ENCODE measurements around the gene KDM1B. TPM values are rescaled to one million over a fixed set of nuclear protein-coding genes. Genes with fewer than 3 reads are reported as not detected.

Gene KDM1B
- total RNA-seq, 1 experiment from 2014 or later, result 15.8 TPM

DNA sequence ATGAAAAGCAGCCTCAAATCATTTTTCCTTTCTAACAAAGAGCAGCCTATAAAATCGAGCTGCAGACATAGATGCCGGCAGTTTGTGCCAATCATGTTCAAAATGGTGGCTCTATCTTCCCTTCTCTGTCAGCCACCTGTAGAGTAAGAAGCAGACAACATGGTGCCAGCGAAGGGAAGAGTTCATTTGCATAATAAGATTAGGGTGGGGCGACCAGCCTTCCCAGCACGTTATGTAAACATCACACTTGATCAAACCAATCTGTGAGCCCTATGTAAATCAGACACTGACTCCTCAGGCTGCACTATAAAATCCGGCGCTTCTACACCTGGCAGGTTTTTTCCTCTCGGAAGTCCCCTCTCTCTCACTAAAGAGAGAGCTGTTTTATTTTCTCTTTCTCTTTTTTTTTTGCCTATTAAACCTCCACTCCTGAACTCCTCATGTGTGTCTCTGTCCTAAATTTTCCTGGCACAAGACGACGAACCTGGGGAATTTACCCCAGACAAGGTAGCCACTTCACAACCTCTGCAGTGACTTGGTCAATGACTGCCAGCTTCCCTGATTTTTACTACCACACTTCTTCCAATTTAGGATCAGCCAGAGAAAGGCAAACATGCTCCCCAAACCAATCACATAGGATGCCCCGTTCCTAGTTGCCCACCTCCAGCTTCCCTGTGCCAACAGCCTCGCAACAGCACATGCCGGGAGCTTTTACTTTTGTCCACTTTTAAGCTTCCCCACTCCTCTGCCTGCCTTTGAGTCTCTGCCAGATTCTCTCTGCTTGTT, 13.2 kb upstream of the KDM1B start:
- BruUV-seq (replicated peaks), result no TSS peak
- H3K9me3 ChIP-seq (ENCODE audit: low read depth, low read length, poor library complexity, severe bottlenecking), result no peaks in the 10 kb centered on the region
- POLR2A ChIA-PET (ENCODE audit: low non-redundant PET), result no interaction called here
- peak; percentile 52 for DNase-seq (ENCODE audit: low spot score)
- H3K4me1 ChIP-seq (ENCODE audit: insufficient read depth, low read length, poor library complexity, severe bottlenecking), result peaks cover 16% of the 10 kb centered on the region
- H3K27me3 ChIP-seq (replicated peaks; ENCODE audit: insufficient read depth, low read depth, low read length, poor library complexity), result no peaks in the 10 kb centered on the region
- CTCF ChIA-PET, result no interaction called here
- no peak overlapping the region for H3K4me3 ChIP-seq (ENCODE audit: low read depth, low read length, poor library complexity, severe bottlenecking)
- peaks cover 3% of the 10 kb centered on the region for H3K36me3 ChIP-seq (ENCODE audit: insufficient read depth, low read length, poor library complexity, severe bottlenecking)
- TF ChIP-seq EZH2 (IDR thresholded peaks at IDR 0.05; ENCODE audit: borderline replicate concordance, low read depth, low read length, poor library complexity, severe bottlenecking), result no peak
- TF ChIP-seq, protein P1, sequence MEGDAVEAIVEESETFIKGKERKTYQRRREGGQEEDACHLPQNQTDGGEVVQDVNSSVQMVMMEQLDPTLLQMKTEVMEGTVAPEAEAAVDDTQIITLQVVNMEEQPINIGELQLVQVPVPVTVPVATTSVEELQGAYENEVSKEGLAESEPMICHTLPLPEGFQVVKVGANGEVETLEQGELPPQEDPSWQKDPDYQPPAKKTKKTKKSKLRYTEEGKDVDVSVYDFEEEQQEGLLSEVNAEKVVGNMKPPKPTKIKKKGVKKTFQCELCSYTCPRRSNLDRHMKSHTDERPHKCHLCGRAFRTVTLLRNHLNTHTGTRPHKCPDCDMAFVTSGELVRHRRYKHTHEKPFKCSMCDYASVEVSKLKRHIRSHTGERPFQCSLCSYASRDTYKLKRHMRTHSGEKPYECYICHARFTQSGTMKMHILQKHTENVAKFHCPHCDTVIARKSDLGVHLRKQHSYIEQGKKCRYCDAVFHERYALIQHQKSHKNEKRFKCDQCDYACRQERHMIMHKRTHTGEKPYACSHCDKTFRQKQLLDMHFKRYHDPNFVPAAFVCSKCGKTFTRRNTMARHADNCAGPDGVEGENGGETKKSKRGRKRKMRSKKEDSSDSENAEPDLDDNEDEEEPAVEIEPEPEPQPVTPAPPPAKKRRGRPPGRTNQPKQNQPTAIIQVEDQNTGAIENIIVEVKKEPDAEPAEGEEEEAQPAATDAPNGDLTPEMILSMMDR (conservative IDR thresholded peaks at IDR 0.05; ENCODE audit: low read depth, low read length), result no peak
- intact Hi-C loops (cut with micrococcal nuclease; ENCODE audit: unreplicated experiment), result no loop called here
- H3K27ac ChIP-seq (ENCODE audit: low read depth, low read length, poor library complexity, severe bottlenecking), result no peak overlapping the region

- H3K9me3 ChIP-seq (ENCODE audit: low read depth, low read length, poor library complexity, severe bottlenecking), result no peaks in the 10 kb centered on the region
- no peak overlapping the region for H3K4me3 ChIP-seq (ENCODE audit: low read depth, low read length, poor library complexity, severe bottlenecking)
- POLR2A ChIA-PET (ENCODE audit: low non-redundant PET), result no interaction called here
- CTCF ChIA-PET, result no interaction called here
- no peak for TF ChIP-seq EZH2 (IDR thresholded peaks at IDR 0.05; ENCODE audit: borderline replicate concordance, low read depth, low read length, poor library complexity, severe bottlenecking)
- TF ChIP-seq, protein P1 (conservative IDR thresholded peaks at IDR 0.05; ENCODE audit: low read depth, low read length), result no peak
- H3K4me1 ChIP-seq (ENCODE audit: insufficient read depth, low read length, poor library complexity, severe bottlenecking), result peaks cover 16% of the 10 kb centered on the region
- no TSS peak for BruUV-seq (replicated peaks)
- no peak for DNase-seq (ENCODE audit: low spot score)
- no peaks in the 10 kb centered on the region for H3K27me3 ChIP-seq (replicated peaks; ENCODE audit: insufficient read depth, low read depth, low read length, poor library complexity)
- peaks cover 3% of the 10 kb centered on the region for H3K36me3 ChIP-seq (ENCODE audit: insufficient read depth, low read length, poor library complexity, severe bottlenecking)
- intact Hi-C loops (cut with micrococcal nuclease; ENCODE audit: unreplicated experiment), result no loop called here
- no peak overlapping the region for H3K27ac ChIP-seq (ENCODE audit: low read depth, low read length, poor library complexity, severe bottlenecking)
Observed at GRCh38 chr6:18142591-18142861, 12.7 kb upstream of the KDM1B start.

- Histone ChIP-seq H3K27me3 (replicated peaks; ENCODE audit: insufficient read depth, low read depth, low read length, poor library complexity) (no peaks in the 10 kb centered on the region), H3K9me3 (ENCODE audit: low read depth, low read length, poor library complexity, severe bottlenecking) (no peaks in the 10 kb centered on the region), H3K4me3 (ENCODE audit: low read depth, low read length, poor library complexity, severe bottlenecking) (no peak overlapping the region), H3K4me1 (ENCODE audit: insufficient read depth, low read length, poor library complexity, severe bottlenecking) (peaks cover 10% of the 10 kb centered on the region), H3K27ac (ENCODE audit: low read depth, low read length, poor library complexity, severe bottlenecking) (no peak overlapping the region), H3K36me3 (ENCODE audit: insufficient read depth, low read length, poor library complexity, severe bottlenecking) (peaks cover 3% of the 10 kb centered on the region)
- ChIA-PET POLR2A (ENCODE audit: low non-redundant PET) (interaction anchor here (0.6 kb wide), 1 partner anchor 72 kb away, joined by 4 read pairs; no protein-coding TSS in a partner anchor), CTCF (no interaction called here)
- no peak for DNase-seq (ENCODE audit: low spot score)
- intact Hi-C loops (cut with micrococcal nuclease; ENCODE audit: unreplicated experiment), result no loop called here
- BruUV-seq (replicated peaks), result no TSS peak
- no peak for TF ChIP-seq EZH2 (IDR thresholded peaks at IDR 0.05; ENCODE audit: borderline replicate concordance, low read depth, low read length, poor library complexity, severe bottlenecking)
- TF ChIP-seq, protein P1 (conservative IDR thresholded peaks at IDR 0.05; ENCODE audit: low read depth, low read length), result no peak
Observed at GRCh38 chr6:18147160-18147559, 8.1 kb upstream of the KDM1B start.

Data from A673 (cell line).